GM19238 (cell line): Measurements from ENCODE around the gene ELAC1.

Source experiments
- DNase-seq: peaks from one replicate; pipeline ENCODE4 v3.0.0; 2011; ENCODE audit warnings: low spot score; ENCODE audit not compliant: insufficient read length

The ELAC1 gene

DNA sequence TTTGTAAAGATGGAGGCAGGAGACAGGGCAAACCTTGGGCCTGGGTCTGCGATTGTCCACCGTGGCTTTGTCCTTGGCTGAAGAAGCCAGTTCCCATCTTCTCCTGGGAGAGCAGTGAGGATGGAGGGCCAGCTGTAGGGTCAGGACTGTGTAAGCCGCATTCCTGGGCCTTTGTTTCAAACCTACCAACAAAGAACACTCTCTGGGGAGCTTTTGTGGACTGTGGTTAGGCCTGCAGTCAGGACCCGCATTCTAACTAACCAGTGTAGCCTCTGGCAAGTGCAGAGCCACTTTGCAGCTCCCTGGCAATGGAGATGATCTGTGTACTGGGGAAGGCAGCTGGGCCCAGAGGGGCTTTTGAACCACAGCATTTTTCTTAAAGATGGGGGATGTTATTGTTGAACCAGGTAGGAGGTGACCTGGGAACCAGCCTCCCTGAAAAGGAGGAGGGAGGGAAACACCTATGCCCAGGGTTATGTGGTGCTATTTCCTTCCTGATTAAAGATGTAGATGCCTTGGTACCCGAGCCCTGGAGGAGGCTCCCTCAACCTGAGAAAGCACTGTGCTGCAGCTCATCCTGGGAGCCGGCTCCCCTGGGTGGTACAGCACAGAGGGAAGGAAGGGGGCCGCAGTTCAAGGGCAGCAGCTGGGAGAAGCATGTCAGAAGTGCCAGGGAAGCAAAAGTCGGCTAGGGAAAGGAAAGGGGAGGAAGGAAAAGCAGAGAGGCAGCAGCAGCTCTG lies 49.5 kb downstream of the ELAC1 start:
- DNase-seq: no peak

DNA sequence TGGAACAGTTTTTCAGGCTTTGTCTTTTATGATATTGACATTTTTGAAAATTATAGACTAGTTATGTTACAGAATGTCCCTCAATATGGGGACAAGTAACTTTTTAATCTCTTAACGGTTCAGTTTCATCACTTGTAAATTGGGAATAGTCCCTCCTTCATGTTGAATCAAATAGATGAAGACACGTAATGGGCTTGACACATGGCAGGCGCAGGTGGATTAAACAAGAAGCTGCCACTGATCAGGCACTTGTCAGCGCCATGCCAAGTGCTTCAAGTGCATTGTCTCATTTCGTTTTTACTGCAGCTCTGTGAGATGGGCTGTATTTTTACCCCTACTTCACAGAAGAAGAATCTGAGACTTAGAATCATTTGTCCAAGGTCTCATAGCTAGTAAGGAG lies 52.7 kb downstream of the ELAC1 start:
- DNase-seq: no peak

DNA sequence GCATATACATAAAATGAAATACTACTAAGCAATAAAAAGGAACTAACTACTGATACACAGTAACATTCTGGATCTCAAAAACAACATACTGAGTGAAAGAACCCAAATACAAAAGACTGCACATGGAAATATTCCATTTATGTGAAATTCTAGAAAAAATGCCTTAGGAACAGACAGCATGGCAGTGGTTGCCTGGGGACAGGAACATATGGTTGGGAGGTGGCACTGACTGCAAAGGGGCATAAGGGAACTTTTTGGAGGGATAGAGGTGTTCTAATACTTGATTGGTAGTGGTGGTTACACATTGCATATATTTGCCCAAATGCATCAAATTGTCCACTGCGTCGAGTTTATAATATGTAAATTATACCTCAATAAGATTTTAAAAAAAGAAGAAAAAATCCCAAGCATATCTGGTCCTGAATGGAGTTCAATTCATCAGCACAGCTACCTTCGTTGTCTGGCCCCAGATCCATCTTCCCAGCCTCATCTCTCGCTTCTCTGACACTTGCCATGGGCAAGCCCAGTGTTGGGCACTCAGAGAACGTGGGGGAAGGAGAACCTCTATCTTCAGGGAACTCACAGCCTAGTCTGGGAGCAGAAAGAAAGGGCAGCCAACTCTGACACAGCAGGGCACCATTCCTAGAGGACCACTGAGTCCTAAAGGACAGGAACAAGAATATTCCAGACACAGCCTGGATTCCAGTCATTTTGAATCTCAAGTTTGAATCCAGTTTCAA lies 53.6 kb downstream of the ELAC1 start:
- no peak for DNase-seq

DNA sequence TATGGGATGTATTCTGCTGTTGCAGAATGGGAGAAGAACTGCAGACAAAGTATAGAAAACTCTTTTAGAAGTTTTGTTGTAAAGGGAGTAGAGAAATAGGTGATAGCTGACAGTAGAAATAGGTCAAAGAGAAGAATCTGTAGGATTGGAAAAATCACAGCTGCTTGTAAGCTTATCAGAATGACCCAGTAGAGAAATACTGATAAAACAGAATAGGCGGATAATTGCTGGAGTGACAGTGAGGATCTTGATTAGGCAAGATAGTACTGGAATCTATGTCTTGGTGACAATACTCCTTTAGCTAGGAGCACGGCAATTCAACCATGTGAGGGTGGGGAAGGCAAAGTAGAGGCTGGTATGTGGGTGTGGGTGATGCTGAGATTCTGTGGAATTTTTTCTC lies 57.7 kb downstream of the ELAC1 start:
- no peak for DNase-seq

DNA sequence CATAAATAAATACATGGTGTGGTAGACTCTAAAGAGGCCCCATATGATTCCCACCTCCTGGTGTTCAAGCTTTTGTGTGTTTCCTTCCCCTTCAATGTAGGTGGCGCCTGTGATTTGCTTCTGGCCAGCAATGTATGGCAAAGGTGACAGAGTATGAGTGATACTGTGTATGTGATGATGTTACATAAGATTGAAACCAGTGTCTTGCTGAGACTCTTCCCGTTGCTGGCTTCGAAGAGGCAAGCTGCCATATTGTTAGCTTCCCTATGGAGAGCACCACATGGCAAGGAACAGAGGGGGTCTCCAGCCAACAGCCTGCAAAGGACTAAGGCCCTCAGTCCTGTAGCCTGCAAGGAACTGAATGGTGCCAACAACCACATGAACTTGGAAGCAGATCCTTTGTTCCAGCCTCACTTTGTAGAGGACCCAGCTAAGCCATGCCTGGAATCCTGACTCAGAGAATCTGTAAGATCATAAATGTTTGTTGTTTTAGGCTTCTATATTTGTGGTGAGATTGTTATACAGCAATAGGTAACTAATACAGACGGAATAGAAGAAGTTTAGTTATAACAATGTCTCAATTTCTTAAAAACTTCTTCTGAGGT lies 60.5 kb downstream of the ELAC1 start:
- no peak for DNase-seq

DNA sequence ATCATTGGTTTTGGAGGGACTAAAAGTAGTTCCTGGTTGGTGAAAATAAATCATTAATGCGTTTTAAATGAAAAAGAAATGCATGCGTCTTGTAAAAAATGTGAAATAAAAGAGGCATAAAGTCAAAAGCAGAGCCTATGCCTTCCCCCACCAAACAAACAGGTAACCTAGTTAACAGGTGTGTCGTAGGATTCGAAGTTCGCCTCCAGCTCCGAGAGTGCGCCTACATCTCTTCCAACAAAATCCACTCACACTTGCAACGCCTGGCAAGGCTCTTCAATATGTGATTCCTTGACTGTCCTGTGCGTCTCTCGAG lies 61.5 kb downstream of the ELAC1 start:
- DNase-seq: no peak

DNA sequence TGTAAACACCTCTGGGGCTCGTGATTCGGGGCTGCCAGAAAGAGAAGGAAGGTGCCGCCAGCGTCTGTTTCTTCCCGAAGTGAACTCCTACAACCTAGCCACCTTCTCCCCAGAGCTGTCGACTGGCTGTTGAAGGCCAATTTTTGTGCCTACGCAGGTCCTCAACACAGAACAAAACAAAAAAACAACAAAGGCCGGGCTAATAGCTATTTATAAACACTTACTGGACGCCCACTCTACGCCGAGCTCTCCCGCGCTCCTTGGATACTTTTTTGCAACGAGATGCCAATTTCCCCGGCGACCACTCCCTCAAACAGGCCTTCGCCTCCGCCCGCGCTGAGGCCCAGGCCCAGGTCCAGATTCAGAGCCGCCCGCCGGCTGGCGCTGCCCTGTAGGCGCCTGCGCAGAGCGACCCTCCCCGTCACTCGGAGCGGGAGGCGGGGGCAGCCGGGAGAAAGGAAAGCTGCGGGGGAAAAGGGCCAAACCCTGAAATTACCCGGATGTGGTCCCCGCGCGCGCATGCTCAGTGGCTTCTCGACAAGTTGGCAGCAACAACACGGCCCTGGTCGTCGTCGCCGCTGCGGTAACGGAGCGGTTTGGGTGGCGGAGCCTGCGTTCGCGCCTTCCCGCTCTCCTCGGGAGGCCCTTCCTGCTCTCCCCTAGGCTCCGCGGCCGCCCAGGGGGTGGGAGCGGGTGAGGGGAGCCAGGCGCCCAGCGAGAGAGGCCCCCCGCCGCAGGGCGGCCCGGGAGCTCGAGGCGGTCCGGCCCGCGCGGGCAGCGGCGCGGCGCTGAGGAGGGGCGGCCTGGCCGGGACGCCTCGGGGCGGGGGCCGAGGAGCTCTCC lies 62.1 kb downstream of the ELAC1 start, which contains the start of gene SMAD4:
Gene SMAD4 (plus strand): TSS at position 520 of the 843 bp plus-strand sequence. CDS start 16,834 bp downstream, outside the sequence.
- peak; percentile 95 for DNase-seq

DNA sequence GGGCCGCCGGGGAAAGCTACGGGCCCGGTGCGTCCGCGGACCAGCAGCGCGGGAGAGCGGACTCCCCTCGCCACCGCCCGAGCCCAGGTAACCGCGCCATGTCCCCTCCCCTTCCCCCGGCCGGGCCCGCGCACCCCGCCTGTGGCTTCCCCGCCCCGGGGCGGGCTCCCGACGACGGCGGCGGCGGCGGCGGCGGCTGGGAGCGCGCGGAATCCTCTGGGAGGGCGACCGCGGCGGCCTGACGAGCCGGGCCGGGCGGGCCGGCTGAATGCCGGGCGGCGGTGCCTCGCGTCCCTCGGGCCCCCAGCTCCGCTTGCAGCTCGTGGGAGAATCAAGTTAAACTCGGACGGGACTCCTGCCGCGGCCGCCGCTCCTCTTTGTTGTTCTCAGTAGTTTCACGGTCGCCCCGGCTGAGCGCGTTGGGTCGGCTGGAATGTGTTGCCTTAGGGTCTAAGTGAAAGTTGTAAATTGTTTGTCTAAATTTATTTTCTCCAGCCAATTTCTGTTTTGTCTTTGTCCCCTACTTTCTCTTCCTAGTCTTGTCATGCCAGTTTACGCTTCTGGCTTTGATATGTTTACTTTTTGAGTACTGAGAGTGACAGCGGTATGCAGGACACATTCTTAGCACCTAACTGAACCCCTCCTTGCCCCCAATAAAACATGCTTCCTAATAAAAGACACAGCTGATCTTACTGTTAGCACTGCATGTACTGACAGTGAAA lies 62.9 kb downstream of the ELAC1 start:
- DNase-seq: peak; percentile 66

DNA sequence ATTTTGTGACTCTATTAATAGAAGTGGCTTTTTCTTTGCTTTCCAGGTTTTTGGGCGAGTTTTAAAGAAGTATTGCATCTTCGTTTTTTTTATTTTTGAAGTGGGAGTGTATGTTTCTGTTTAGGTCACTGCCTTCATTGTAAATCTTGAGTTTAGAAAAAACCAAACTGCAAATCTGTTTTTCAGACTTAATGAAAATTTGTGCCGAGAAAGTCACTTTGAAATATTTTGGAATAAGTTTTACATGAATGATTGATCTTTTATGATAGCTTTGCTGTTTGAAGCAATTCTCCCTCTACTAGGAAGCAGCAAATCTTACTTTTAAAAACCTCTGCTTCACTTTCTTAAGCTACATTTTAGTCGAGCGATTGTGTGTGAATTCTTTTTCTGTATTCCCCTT lies 64.4 kb downstream of the ELAC1 start:
- DNase-seq: no peak

DNA sequence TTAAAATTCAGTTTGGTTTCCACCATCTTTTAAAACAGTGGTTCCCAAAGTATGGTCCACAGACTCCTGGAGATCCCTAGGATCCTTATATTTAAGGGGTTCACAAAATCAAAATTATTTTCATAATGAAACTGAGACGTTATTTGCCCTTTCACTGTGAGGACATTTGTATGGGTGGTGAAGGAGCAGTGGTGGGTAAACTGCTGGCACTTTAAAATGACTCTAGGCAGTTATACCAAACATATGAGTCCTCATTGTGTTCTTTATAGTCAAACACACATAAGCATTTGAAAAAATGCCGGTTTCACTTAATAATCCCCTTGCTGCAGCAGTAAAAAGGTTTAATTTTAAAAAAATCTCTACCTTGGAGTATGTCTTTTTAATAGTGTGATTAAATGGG lies 69.4 kb downstream of the ELAC1 start:
- DNase-seq: no peak
